Glutamatergic neuron (in vitro differentiated cells): ENCODE measurements around the gene ELFN2. TPM values are rescaled to one million over a fixed set of nuclear protein-coding genes. Genes with fewer than 3 reads are reported as not detected.

Source experiments
- DNase-seq: peaks from one replicate; pipeline ENCODE4 v3.0.0; 2022
- H3K27ac Mint-ChIP-seq: one replicate; pipeline ENCODE4 v1.8.0; 2020; ENCODE audit warnings: mild to moderate bottlenecking, mixed read lengths, inconsistent platforms; ENCODE audit not compliant: unreplicated experiment
- H3K27me3 Mint-ChIP-seq: one replicate; pipeline ENCODE4 v1.8.0; 2020; ENCODE audit warnings: mild to moderate bottlenecking, moderate library complexity, mixed read lengths, inconsistent platforms; ENCODE audit not compliant: unreplicated experiment
- H3K36me3 Mint-ChIP-seq: one replicate; pipeline ENCODE4 v1.8.0; 2020; ENCODE audit warnings: mild to moderate bottlenecking, mixed read lengths, inconsistent platforms; ENCODE audit not compliant: unreplicated experiment
- H3K4me1 Mint-ChIP-seq: one replicate; pipeline ENCODE4 v1.8.0; 2020; ENCODE audit warnings: mild to moderate bottlenecking, low read depth, mixed read lengths, inconsistent platforms; ENCODE audit not compliant: unreplicated experiment
- H3K4me3 Mint-ChIP-seq: one replicate; pipeline ENCODE4 v1.8.0; 2020; ENCODE audit warnings: mild to moderate bottlenecking, mixed read lengths, inconsistent platforms; ENCODE audit not compliant: unreplicated experiment
- H3K9me3 Mint-ChIP-seq: one replicate; pipeline ENCODE4 v1.8.0; 2020; ENCODE audit warnings: mild to moderate bottlenecking, moderate library complexity, mixed read lengths, inconsistent platforms; ENCODE audit not compliant: unreplicated experiment
- total RNA-seq: library from RNA; stranded (reverse); fragmentation: NEBNext Ultra II Directional; extraction: Animal tissue kit (Norgen Biotek cat#: 25700); gene quantifications from one replicate; pipeline ENCODE4 v1.2.1, GENCODE V29; 2021; ENCODE audit not compliant: unreplicated experiment
- TF ChIP-seq, protein P1 (sequence below): fragments of 200-600 bp; sonication (generic); IDR thresholded peaks from one replicate; pipeline ENCODE4 v1.5.0; 2021; ENCODE audit not compliant: partially characterized antibody, unreplicated experiment

ELFN2 gene
- total RNA-seq, 1 donor from 2014 or later, result 7.3 TPM

DNA sequence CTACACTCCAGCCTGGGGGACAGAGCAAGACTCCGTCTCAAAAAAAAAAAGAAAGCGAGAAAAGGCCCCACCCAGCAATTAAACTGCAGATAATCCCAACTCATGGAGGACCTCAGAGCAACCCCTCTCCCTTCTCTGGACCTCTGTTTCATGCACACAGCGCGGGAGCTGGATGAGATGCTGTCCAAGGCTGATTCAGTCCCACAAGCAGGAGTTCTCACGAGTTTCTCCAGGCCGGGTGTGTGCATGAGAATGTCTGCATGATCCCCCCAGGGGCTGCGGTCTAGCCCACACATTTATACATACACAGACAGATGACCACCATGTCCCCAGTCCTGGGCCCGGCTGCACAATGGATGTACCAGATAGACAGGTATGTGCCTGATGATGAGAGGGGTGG lies 19.4 kb downstream of the ELFN2 start:
- Mint-ChIP-seq H3K27ac (no peak overlapping the region), H3K36me3 (no peaks in the 10 kb centered on the region), H3K4me3 (no peak overlapping the region), H3K4me1 (peaks cover 35% of the 10 kb centered on the region), H3K27me3 (peaks cover 5% of the 10 kb centered on the region), H3K9me3 (no peaks in the 10 kb centered on the region)
- TF ChIP-seq, protein P1, sequence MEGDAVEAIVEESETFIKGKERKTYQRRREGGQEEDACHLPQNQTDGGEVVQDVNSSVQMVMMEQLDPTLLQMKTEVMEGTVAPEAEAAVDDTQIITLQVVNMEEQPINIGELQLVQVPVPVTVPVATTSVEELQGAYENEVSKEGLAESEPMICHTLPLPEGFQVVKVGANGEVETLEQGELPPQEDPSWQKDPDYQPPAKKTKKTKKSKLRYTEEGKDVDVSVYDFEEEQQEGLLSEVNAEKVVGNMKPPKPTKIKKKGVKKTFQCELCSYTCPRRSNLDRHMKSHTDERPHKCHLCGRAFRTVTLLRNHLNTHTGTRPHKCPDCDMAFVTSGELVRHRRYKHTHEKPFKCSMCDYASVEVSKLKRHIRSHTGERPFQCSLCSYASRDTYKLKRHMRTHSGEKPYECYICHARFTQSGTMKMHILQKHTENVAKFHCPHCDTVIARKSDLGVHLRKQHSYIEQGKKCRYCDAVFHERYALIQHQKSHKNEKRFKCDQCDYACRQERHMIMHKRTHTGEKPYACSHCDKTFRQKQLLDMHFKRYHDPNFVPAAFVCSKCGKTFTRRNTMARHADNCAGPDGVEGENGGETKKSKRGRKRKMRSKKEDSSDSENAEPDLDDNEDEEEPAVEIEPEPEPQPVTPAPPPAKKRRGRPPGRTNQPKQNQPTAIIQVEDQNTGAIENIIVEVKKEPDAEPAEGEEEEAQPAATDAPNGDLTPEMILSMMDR, result no peak
- DNase-seq, result no peak

DNA sequence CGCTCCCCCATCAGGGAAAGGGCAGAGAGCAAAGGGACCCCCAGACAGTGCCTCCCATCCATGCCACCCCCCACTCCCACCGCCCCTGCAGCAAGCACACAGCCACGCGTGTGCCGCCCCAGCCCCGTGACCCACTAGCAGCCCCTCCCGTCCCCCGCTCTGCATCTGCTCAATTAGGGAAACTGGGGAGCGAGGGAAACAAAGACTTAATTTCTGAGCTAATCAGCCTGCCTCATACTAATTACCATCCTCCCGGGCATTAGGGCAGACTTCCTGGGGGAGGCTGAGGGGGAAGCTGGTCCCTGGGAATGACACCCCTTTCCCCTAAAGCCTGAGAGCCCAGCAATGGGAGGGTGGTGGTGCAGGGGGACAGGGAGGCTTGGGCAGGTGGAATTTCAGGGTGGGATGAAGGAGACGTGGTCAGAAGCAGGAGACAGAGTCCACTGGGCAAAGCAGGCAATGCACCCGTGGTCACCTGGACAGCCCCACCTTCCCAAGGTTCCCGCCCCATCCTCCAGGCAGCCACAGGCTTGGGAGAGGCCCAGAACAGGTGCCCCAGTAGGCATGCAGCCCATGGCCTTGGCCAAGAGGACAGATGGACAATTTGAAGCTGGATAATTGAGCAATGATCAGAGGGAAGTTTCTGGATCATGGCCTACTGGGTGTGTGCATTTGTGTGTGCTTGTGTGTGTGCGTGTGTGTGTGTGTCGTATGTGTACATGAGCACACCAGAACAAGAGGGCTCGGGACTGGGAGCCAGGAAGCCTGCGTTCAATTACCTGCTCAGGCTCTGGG lies 20.6 kb downstream of the ELFN2 start:
- TF ChIP-seq, protein P1, result no peak
- peak overlapping the region; percentile 34 for H3K4me3 Mint-ChIP-seq
- H3K27me3 Mint-ChIP-seq, result peaks cover 5% of the 10 kb centered on the region
- no peak for DNase-seq
- H3K36me3 Mint-ChIP-seq, result no peaks in the 10 kb centered on the region
- H3K9me3 Mint-ChIP-seq, result no peaks in the 10 kb centered on the region
- H3K4me1 Mint-ChIP-seq, result peaks cover 44% of the 10 kb centered on the region
- no peak overlapping the region for H3K27ac Mint-ChIP-seq

DNA sequence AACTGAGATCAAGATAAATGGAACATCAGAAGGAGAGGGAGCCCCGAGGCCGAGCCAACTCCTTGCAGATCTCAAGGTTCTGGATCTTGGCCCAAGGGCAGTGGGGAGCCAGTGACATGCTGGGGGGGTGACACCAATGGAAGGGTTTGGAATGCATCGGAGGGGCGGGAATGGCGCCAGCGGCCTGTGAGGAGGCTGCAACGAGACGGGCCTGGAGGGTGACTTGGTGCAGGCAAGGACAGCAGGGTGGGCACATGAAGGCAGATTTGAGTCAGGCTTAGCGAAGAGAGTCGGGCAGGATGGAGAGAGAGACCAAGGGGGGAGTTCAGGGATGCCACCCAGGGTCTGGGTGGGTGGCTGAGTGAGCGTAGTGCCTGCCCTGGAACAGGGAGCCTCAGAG lies 23.2 kb downstream of the ELFN2 start:
- TF ChIP-seq, protein P1, result no peak
- Mint-ChIP-seq H3K4me3 (peak overlapping the region; percentile 71), H3K27ac (peak overlapping the region; percentile 85), H3K36me3 (no peaks in the 10 kb centered on the region), H3K27me3 (peaks cover 5% of the 10 kb centered on the region), H3K9me3 (peaks cover under 1% of the 10 kb centered on the region), H3K4me1 (peaks cover 43% of the 10 kb centered on the region)
- DNase-seq, result no peak

DNA sequence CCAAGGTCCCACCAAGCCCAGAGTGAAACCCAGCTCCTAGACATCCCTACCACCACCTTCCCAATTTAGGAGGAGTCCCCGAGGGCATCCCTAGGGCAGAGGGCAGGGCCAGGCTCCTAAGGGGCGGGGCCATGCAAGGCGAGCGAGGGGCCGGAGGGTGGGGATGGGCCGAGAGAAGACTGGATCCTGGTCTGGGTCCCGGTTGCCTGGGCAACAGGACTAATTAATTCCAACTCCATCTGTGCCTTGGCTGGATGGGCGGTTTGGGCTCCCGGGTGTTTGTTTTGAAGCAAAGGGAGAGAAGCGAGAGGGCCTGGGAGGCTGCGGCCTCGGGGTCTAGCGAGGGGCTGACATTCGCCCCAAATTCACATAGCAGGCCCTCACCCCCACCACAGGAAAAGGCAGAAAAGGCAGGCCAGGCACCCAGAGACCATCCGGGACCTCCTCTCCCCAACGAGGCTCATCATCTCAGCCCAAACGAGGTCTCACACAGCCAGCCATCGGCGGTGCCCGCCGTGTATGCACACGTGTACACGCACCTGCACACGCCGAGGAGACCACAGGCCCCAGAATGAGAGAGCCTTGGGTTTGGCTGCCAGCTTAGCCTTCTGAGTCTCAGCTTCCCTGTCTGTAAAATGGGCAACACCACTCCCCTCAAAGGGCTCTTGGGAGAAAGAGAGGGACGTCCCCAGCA lies 23.9 kb downstream of the ELFN2 start:
- H3K27ac Mint-ChIP-seq, result peak overlapping the region; percentile 87
- H3K9me3 Mint-ChIP-seq, result peaks cover 6% of the 10 kb centered on the region
- peaks cover 49% of the 10 kb centered on the region for H3K4me1 Mint-ChIP-seq
- H3K27me3 Mint-ChIP-seq, result peaks cover 9% of the 10 kb centered on the region
- peak overlapping the region; percentile 74 for H3K4me3 Mint-ChIP-seq
- TF ChIP-seq, protein P1, result no peak
- DNase-seq, result peak; percentile 79
- H3K36me3 Mint-ChIP-seq, result no peaks in the 10 kb centered on the region

DNA sequence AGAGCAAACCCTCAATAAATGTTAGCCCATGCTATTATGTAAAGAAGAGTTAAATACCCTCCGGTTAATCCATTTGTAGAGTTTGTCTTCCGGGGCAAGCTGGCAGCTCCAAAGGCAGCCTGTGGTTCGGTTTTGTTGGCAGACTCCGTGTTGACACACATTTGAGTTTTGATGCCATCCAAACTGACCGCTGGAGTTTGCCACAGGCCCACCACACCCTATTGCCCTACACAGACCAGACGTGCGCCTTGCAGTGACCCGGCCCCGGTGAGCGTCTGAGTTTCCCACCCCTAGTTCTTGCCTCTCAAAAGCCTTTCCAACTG lies 25.1 kb downstream of the ELFN2 start:
- H3K27me3 Mint-ChIP-seq, result peaks cover 10% of the 10 kb centered on the region
- DNase-seq, result no peak
- H3K9me3 Mint-ChIP-seq, result peaks cover 8% of the 10 kb centered on the region
- H3K36me3 Mint-ChIP-seq, result no peaks in the 10 kb centered on the region
- peaks cover 53% of the 10 kb centered on the region for H3K4me1 Mint-ChIP-seq
- no peak overlapping the region for H3K4me3 Mint-ChIP-seq
- TF ChIP-seq, protein P1, result no peak
- H3K27ac Mint-ChIP-seq, result no peak overlapping the region
